Nephron (organoid): ENCODE results near the gene THRA.

ENCODE experiments used
- H3K27ac Mint-ChIP-seq, 3 experiments: 2 replicates each; pipeline ENCODE4 v1.8.0; 2020; ENCODE audit warnings: mixed read lengths in 3 of 3, mild to moderate bottlenecking in 2 of 3, moderate library complexity in 1 of 3
- H3K27me3 Mint-ChIP-seq: 2 replicates; pipeline ENCODE4 v1.8.0; 2021; ENCODE audit warnings: low read depth, mild to moderate bottlenecking, moderate library complexity, mixed read lengths
- H3K36me3 Mint-ChIP-seq: 2 replicates; pipeline ENCODE4 v1.8.0; 2020; ENCODE audit warnings: low read depth, mixed read lengths
- H3K4me1 Mint-ChIP-seq: 2 replicates; pipeline ENCODE4 v1.8.0; 2020; ENCODE audit warnings: mixed read lengths
- H3K4me3 Mint-ChIP-seq, 3 experiments: 2 replicates each; pipeline ENCODE4 v1.8.0; 2020; ENCODE audit warnings: mild to moderate bottlenecking in 3 of 3, mixed read lengths in 3 of 3, moderate library complexity in 2 of 3
- H3K9me3 Mint-ChIP-seq: 2 replicates; pipeline ENCODE4 v1.8.0; 2020; ENCODE audit warnings: mixed read lengths
- CTCF ChIP-seq, 3 experiments: fragments of 200-600 bp; sonication (generic); IDR thresholded peaks; one replicate each; pipeline ENCODE4 v1.5.0; 2021; ENCODE audit warnings: antibody characterized with exemption in 3 of 3; ENCODE audit not compliant: unreplicated experiment in 3 of 3

The THRA gene

GRCh38 chr17:40060887-40061608 lies 1.7 kb upstream of the THRA start:
- no peaks in the 10 kb centered on the region for H3K36me3 Mint-ChIP-seq
- no peak for TF ChIP-seq CTCF (IDR thresholded peaks at IDR 0.05; ENCODE audit: unreplicated experiment in 3 of 3)
- peak overlapping the region; percentile 82 to 91 (median 91) for H3K4me3 Mint-ChIP-seq
- H3K27ac Mint-ChIP-seq = peak overlapping the region; percentile 74 to 90 (median 89)
- H3K27me3 Mint-ChIP-seq = peaks cover 24% of the 10 kb centered on the region
- peaks cover 52% of the 10 kb centered on the region for H3K4me1 Mint-ChIP-seq
- no peaks in the 10 kb centered on the region for H3K9me3 Mint-ChIP-seq

- H3K4me1 Mint-ChIP-seq = peaks cover 56% of the 10 kb centered on the region
- peak overlapping the region; percentile 74 to 90 (median 89) for H3K27ac Mint-ChIP-seq
- no peaks in the 10 kb centered on the region for H3K36me3 Mint-ChIP-seq
- H3K9me3 Mint-ChIP-seq = no peaks in the 10 kb centered on the region
- TF ChIP-seq CTCF (IDR thresholded peaks at IDR 0.05; ENCODE audit: unreplicated experiment in 3 of 3) = no peak
- H3K4me3 Mint-ChIP-seq = peak overlapping the region; percentile 82 to 91 (median 91)
- peaks cover 24% of the 10 kb centered on the region for H3K27me3 Mint-ChIP-seq
These were observed 1.1 kb upstream of the THRA start for GRCh38 chr17:40061609-40062038.

- Mint-ChIP-seq H3K4me3 (peak overlapping the region; percentile 81 to 87 (median 85)), H3K4me1 (peaks cover 65% of the 10 kb centered on the region), H3K9me3 (no peaks in the 10 kb centered on the region), H3K27me3 (peaks cover 12% of the 10 kb centered on the region), H3K27ac (peak overlapping the region; percentile 89 to 92 (median 92)), H3K36me3 (no peaks in the 10 kb centered on the region)
- no peak for TF ChIP-seq CTCF (IDR thresholded peaks at IDR 0.05; ENCODE audit: unreplicated experiment in 3 of 3)
These were observed 514 bp downstream of the THRA start for GRCh38 chr17:40063187-40063771.

GRCh38 chr17:40063901-40064531 lies 1.3 kb downstream of the THRA start:
- no peaks in the 10 kb centered on the region for H3K36me3 Mint-ChIP-seq
- TF ChIP-seq CTCF (IDR thresholded peaks at IDR 0.05; ENCODE audit: unreplicated experiment in 3 of 3) = no peak
- H3K27ac Mint-ChIP-seq = peak overlapping the region; percentile 89 to 92 (median 92)
- peaks cover 7% of the 10 kb centered on the region for H3K27me3 Mint-ChIP-seq
- H3K9me3 Mint-ChIP-seq = no peaks in the 10 kb centered on the region
- peaks cover 69% of the 10 kb centered on the region for H3K4me1 Mint-ChIP-seq
- H3K4me3 Mint-ChIP-seq = peak overlapping the region; percentile 81 to 87 (median 85)

- Mint-ChIP-seq H3K4me1 (peaks cover 81% of the 10 kb centered on the region), H3K9me3 (no peaks in the 10 kb centered on the region), H3K27ac (peak overlapping the region; percentile 89 to 92 (median 92)), H3K36me3 (no peaks in the 10 kb centered on the region), H3K4me3 (peak overlapping the region; percentile 81 to 87 (median 85)), H3K27me3 (peaks cover 4% of the 10 kb centered on the region)
- TF ChIP-seq CTCF (IDR thresholded peaks at IDR 0.05; ENCODE audit: unreplicated experiment in 3 of 3) = no peak
These were observed 2.4 kb downstream of the THRA start for GRCh38 chr17:40064971-40065768.
